ENCODE results near the gene TMEM198.

DNA sequence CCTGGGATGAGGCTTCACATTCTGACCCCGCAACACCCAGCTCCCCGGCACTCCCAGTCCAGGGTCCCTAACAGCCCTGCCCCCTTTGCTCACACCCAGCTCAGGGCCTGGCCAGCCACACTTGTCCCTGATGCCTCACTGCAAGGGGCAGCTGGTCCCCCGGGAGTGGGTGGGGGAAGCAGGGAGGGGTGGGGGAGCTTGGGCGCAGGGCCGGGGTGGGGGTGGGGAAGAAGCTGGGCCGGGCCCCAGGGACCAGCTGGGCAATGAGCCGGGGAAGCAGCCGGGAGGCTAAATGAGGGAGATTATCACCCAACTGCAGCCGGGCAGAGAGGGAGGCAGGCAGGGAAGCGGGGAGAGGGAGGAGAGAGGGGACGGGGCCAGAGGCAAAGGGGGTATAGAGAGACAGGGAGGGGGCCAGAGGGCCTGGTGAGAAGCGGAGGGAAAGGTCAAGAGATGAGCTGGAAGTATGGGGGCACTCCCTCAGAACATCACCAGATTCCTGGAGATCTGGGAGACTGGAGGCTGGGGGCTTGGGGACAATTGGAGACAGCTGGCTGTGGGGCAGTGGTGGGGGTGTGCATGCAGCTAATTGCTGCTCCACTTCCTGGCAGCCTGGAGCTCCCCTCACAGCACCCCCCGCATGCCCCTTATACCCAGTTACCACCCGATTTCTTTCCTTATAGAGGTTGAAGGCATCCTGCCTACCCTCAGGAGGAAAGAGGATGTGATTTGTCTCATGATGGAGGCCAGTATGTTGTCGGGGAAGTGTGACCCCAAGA, 32.1 kb upstream of the TMEM198 start:
- TF ChIP-seq, protein P1, sequence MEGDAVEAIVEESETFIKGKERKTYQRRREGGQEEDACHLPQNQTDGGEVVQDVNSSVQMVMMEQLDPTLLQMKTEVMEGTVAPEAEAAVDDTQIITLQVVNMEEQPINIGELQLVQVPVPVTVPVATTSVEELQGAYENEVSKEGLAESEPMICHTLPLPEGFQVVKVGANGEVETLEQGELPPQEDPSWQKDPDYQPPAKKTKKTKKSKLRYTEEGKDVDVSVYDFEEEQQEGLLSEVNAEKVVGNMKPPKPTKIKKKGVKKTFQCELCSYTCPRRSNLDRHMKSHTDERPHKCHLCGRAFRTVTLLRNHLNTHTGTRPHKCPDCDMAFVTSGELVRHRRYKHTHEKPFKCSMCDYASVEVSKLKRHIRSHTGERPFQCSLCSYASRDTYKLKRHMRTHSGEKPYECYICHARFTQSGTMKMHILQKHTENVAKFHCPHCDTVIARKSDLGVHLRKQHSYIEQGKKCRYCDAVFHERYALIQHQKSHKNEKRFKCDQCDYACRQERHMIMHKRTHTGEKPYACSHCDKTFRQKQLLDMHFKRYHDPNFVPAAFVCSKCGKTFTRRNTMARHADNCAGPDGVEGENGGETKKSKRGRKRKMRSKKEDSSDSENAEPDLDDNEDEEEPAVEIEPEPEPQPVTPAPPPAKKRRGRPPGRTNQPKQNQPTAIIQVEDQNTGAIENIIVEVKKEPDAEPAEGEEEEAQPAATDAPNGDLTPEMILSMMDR (conservative IDR thresholded peaks at IDR 0.05; ENCODE audit: low read depth, low read length) = no peak
- TF ChIP-seq RCOR1 (IDR thresholded peaks at IDR 0.05; ENCODE audit: insufficient replicate concordance, low read length) (no peak), CEBPB (IDR thresholded peaks at IDR 0.05; ENCODE audit: low read depth, low read length) (no peak), BHLHE40 (IDR thresholded peaks at IDR 0.05; ENCODE audit: low read depth, low read length) (no peak), RAD21 (IDR thresholded peaks at IDR 0.05; ENCODE audit: low read length) (no peak), POLR2A (IDR thresholded peaks at IDR 0.05; ENCODE audit: low read depth, low read length) (no peak), MAFK (IDR thresholded peaks at IDR 0.05; ENCODE audit: low read depth, low read length) (no peak), CHD1 (IDR thresholded peaks at IDR 0.05; ENCODE audit: low read depth, low read length) (no peak), RFX5 (IDR thresholded peaks at IDR 0.05; ENCODE audit: low read depth, low read length) (no peak), MXI1 (IDR thresholded peaks at IDR 0.05; ENCODE audit: borderline replicate concordance, low read depth, low read length) (no peak), MAZ (IDR thresholded peaks at IDR 0.05; ENCODE audit: borderline replicate concordance, low read depth, low read length) (no peak)
- TF ChIP-seq, protein P2, sequence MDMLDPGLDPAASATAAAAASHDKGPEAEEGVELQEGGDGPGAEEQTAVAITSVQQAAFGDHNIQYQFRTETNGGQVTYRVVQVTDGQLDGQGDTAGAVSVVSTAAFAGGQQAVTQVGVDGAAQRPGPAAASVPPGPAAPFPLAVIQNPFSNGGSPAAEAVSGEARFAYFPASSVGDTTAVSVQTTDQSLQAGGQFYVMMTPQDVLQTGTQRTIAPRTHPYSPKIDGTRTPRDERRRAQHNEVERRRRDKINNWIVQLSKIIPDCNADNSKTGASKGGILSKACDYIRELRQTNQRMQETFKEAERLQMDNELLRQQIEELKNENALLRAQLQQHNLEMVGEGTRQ (IDR thresholded peaks at IDR 0.05; ENCODE audit: low read depth, low read length) = no peak
- TF ChIP-seq, protein P3, sequence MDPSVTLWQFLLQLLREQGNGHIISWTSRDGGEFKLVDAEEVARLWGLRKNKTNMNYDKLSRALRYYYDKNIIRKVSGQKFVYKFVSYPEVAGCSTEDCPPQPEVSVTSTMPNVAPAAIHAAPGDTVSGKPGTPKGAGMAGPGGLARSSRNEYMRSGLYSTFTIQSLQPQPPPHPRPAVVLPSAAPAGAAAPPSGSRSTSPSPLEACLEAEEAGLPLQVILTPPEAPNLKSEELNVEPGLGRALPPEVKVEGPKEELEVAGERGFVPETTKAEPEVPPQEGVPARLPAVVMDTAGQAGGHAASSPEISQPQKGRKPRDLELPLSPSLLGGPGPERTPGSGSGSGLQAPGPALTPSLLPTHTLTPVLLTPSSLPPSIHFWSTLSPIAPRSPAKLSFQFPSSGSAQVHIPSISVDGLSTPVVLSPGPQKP (IDR thresholded peaks at IDR 0.05; ENCODE audit: borderline replicate concordance, low read depth, low read length) = no peak

Measured in IMR-90 (cell line).